Embryonic facial prominence (tissue), 1 donor: Measurements from ENCODE around the gene FAM3D.

Source experiments
- DNase-seq: peaks from one replicate; pipeline ENCODE4 v3.0.0-alpha.2; 2016; ENCODE audit errors: extremely low spot score

The FAM3D gene

GRCh38 chr3:58627570-58627885 is 39.0 kb downstream of the FAM3D start:
- DNase-seq: no peak

- DNase-seq: no peak
These were observed 39.6 kb downstream of the FAM3D start for GRCh38 chr3:58626841-58627569.

GRCh38 chr3:58625196-58625824 is 41.3 kb downstream of the FAM3D start:
- no peak for DNase-seq

GRCh38 chr3:58624550-58624949 is 42.0 kb downstream of the FAM3D start:
- no peak for DNase-seq

GRCh38 chr3:58623961-58624360 is 42.6 kb downstream of the FAM3D start:
- DNase-seq: no peak

- no peak for DNase-seq
These were observed 43.1 kb downstream of the FAM3D start for GRCh38 chr3:58623478-58623877.

GRCh38 chr3:58622892-58623291 is 43.7 kb downstream of the FAM3D start:
- no peak for DNase-seq

GRCh38 chr3:58622436-58622835 is 44.1 kb downstream of the FAM3D start:
- DNase-seq: no peak

GRCh38 chr3:58621086-58621830 is 45.3 kb downstream of the FAM3D start:
- no peak for DNase-seq

- DNase-seq: no peak
These were observed 46.2 kb downstream of the FAM3D start for GRCh38 chr3:58620421-58620820.

GRCh38 chr3:58617338-58617761 is 49.2 kb downstream of the FAM3D start:
- peak; percentile 59 for DNase-seq

- DNase-seq: no peak
These were observed 53.1 kb downstream of the FAM3D start for GRCh38 chr3:58613236-58614132.

GRCh38 chr3:58612830-58613229 is 53.7 kb downstream of the FAM3D start:
- DNase-seq: no peak

GRCh38 chr3:58609990-58610389 is 56.6 kb downstream of the FAM3D start:
- no peak for DNase-seq

- no peak for DNase-seq
These were observed 57.9 kb downstream of the FAM3D start for GRCh38 chr3:58608648-58609047.

GRCh38 chr3:58607816-58608215 is 58.8 kb downstream of the FAM3D start:
- no peak for DNase-seq

GRCh38 chr3:58606693-58607092 is 59.9 kb downstream of the FAM3D start:
- no peak for DNase-seq

- no peak for DNase-seq
These were observed 62.5 kb downstream of the FAM3D start for GRCh38 chr3:58604031-58604430.

- no peak for DNase-seq
These were observed 63.0 kb downstream of the FAM3D start for GRCh38 chr3:58603606-58604005.

GRCh38 chr3:58597770-58598310 is 68.7 kb downstream of the FAM3D start:
- no peak for DNase-seq

GRCh38 chr3:58596834-58597518 is 69.6 kb downstream of the FAM3D start:
- no peak for DNase-seq
